ENCODE data around the gene RAVER1.

Gene RAVER1

DNA sequence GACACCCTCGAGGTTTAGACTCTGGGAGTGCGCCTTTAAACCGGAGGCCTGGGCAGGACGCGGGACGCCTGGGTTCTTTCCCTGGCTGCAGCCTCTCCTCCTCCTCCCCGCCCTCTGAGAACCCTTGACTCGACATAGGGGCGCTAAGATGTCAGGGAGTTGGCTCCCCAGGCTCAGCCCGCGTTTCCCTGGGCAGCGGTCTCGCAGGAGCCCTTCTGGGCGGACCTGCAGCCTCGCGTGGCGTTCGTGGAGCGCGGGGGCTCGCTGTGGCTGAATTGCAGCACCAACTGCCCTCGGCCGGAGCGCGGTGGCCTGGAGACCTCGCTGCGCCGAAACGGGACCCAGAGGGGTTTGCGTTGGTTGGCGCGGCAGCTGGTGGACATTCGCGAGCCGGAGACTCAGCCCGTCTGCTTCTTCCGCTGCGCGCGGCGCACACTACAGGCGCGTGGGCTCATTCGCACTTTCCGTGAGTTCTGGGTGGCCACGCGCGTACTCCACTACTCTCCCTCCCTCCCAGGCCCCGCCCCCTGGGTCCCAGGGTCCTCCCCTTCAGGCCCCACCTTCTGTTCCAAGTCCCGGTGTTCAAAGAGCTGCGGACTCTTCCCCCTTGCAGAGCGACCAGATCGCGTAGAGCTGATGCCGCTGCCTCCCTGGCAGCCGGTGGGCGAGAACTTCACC is 42.3 kb downstream of the RAVER1 start:
- peak overlapping the region; percentile 30 for H3K4me3 ChIP-seq (ENCODE audit: low read length)
- DNase-seq (ENCODE audit: low read depth), result no peak
- TF ChIP-seq, protein P1, sequence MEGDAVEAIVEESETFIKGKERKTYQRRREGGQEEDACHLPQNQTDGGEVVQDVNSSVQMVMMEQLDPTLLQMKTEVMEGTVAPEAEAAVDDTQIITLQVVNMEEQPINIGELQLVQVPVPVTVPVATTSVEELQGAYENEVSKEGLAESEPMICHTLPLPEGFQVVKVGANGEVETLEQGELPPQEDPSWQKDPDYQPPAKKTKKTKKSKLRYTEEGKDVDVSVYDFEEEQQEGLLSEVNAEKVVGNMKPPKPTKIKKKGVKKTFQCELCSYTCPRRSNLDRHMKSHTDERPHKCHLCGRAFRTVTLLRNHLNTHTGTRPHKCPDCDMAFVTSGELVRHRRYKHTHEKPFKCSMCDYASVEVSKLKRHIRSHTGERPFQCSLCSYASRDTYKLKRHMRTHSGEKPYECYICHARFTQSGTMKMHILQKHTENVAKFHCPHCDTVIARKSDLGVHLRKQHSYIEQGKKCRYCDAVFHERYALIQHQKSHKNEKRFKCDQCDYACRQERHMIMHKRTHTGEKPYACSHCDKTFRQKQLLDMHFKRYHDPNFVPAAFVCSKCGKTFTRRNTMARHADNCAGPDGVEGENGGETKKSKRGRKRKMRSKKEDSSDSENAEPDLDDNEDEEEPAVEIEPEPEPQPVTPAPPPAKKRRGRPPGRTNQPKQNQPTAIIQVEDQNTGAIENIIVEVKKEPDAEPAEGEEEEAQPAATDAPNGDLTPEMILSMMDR (conservative IDR thresholded peaks at IDR 0.05; ENCODE audit: low read depth, low read length), result no peak

DNA sequence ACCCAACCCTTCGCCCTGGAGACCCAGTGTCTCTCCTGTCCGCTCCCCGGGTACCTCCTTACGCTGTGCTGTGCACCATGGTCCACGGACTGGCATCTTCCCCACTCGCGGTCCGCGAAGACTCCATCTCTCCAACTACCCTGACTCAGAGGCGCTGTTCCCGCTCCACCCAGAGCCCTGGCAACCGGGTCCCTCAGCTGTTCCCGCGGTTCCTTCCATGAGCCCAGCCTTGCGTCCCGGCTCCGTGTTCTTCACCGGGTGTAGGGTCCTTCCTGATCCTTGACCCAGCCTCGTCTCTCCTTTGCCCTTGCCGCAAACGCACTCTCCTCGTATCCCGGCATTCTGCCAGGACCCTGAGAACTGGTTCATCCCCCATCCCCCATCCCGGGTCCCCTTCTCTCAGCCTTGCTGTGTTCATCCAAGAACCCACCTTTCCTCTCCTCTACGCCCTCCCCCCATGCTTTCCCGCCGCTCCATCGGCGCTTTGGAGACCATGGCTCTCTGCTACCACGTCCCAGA is 42.9 kb downstream of the RAVER1 start:
- H3K4me3 ChIP-seq (ENCODE audit: low read length), result no peak overlapping the region
- no peak for DNase-seq (ENCODE audit: low read depth)
- TF ChIP-seq, protein P1 (conservative IDR thresholded peaks at IDR 0.05; ENCODE audit: low read depth, low read length), result no peak

DNA sequence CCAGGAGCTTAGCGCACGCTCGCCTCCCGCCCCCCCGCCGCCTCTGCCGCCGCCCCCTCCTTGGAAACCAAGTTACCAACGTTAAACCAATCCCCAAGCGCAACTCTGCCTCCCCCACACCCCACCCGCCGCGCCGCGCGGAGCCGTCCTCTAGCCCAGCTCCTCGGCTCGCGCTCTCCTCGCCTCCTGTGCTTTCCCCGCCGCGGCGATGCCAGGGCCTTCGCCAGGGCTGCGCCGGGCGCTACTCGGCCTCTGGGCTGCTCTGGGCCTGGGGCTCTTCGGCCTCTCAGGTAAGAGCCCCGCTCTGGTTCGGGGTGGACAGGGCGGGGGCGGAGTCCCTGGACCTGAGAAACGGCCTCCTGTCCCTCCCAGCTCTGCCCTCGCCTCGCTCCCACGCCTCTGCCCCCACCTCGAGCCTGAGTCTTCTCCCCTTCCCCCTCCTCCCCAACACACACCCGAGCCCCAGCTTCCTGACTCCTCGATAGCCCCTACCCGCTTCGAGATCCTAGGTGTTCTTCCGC is 43.4 kb downstream of the RAVER1 start, which contains the start of gene ICAM5:
Gene ICAM5 (plus strand): TSS at position 117 of the 521 bp plus-strand sequence. CDS start 92 bp downstream, at position 209.
- H3K4me3 ChIP-seq (ENCODE audit: low read length), result peak within 1 kb of the TSS; percentile 36
- TF ChIP-seq, protein P1 (conservative IDR thresholded peaks at IDR 0.05; ENCODE audit: low read depth, low read length), result no peak
- DNase-seq (ENCODE audit: low read depth), result no peak

DNA sequence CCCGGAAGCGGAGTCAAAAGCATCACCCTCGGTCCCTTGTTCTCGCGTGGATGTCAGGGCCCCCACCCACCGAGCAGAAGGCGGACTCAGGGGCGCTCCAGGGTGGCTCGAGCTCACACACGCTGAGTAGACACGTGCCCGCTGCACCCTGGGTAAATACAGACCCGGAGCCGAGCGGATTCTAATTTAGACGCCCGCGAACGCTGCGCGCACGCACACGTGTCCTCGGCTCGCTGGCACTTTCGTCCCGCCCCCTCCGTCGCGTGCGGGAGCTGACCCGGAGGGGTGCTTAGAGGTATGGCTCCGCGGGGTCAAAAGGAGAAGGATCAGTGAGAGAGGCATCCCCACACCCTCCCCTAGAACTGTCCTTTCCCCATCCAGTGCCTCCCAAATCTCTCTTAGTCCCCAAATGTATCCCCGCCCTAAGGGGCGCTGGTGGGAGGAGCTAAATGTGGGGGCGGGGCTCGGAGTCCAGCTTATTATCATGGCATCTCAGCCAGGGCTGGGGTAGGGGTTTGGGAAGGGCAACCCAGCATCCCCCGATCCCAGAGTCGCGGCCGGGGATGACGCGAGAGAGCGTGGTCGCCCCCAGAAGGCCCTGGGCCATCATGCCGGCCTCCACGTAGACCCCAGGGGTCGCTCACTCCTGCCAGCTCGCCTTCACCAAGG is 44.0 kb downstream of the RAVER1 start:
- peak overlapping the region; percentile 36 for H3K4me3 ChIP-seq (ENCODE audit: low read length)
- TF ChIP-seq, protein P1 (conservative IDR thresholded peaks at IDR 0.05; ENCODE audit: low read depth, low read length), result no peak
- DNase-seq (ENCODE audit: low read depth), result no peak

DNA sequence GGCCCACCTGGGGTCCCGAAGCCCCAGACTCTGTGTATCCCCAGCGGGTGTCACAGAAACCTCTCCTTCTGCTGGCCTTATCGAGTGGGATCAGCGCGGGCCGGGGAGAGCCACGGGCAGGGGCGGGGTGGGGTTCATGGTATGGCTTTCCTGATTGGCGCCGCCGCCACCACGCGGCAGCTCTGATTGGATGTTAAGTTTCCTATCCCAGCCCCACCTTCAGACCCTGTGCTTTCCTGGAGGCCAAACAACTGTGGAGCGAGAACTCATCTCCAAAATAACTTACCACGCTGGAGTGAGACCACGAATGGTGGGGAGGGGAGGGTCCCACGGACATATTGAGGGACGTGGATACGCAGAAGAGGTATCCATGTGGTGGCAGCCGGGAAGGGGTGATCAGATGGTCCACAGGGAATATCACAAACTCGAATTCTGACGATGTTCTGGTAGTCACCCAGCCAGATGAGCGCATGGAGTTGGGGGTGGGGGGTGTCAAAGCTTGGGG is 44.6 kb downstream of the RAVER1 start:
- no peak for DNase-seq (ENCODE audit: low read depth)
- TF ChIP-seq, protein P1 (conservative IDR thresholded peaks at IDR 0.05; ENCODE audit: low read depth, low read length), result no peak

DNA sequence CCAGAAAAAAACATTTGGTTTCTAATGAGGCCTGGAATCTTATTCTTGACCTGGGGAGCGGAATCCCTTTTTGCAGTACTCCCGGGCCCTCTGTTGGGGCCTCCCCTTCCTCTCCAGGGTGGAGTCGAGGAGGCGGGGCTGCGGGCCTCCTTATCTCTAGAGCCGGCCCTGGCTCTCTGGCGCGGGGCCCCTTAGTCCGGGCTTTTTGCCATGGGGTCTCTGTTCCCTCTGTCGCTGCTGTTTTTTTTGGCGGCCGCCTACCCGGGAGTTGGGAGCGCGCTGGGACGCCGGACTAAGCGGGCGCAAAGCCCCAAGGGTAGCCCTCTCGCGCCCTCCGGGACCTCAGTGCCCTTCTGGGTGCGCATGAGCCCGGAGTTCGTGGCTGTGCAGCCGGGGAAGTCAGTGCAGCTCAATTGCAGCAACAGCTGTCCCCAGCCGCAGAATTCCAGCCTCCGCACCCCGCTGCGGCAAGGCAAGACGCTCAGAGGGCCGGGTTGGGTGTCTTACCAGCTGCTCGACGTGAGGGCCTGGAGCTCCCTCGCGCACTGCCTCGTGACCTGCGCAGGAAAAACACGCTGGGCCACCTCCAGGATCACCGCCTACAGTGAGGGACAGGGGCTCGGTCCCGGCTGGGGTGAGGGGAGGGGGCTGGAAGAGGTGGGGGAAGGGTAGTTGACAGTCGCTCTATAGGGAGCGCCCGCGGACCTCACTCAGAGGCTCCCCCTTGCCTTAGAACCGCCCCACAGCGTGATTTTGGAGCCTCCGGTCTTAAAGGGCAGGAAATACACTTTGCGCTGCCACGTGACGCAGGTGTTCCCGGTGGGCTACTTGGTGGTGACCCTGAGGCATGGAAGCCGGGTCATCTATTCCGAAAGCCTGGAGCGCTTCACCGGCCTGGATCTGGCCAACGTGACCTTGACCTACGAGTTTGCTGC is 46.3 kb downstream of the RAVER1 start, which contains the start of gene ICAM4:
Gene ICAM4 (plus strand): TSS at position 153 of the 935 bp plus-strand sequence. CDS start 58 bp downstream, at position 211.
- TF ChIP-seq, protein P1 (conservative IDR thresholded peaks at IDR 0.05; ENCODE audit: low read depth, low read length), result no peak
- no peak for DNase-seq (ENCODE audit: low read depth)
- no peak within 1 kb of the TSS for H3K4me3 ChIP-seq (ENCODE audit: low read length)

More for the DNA sequence above, 44.6 kb downstream of the RAVER1 start:
- H3K4me3 ChIP-seq (ENCODE audit: low read length), result peak overlapping the region; percentile 36

All from retinal pigment epithelial cell (primary cell).